Natural killer cell (primary cell): ENCODE measurements around the gene YKT6. TPM values are rescaled to one million over a fixed set of nuclear protein-coding genes. Genes with fewer than 3 reads are reported as not detected.

ENCODE experiments used
- ATAC-seq, 3 donors: fragments of 150-1000 bp in 2 of 3; fragments of 200-7000 bp in 1 of 3; cut with Tn5 transposase; 1 replicate in 1 of 3; 2 replicates in 2 of 3; pipeline ENCODE4 v1.10.0; 2021; ENCODE audit warnings: mild to moderate bottlenecking in 2 of 3, moderate library complexity in 2 of 3
- DNase-seq, 2 donors: peaks; one replicate each; pipeline versions ENCODE4 v3.0.0 to v3.0.0-alpha.2; 2013 to 2021; ENCODE audit warnings: mixed read lengths in 1 of 2
- H3K27ac ChIP-seq: one replicate; pipeline ENCODE4 v1.5.1; 2013; ENCODE audit warnings: mild to moderate bottlenecking, low read length
- H3K27me3 ChIP-seq: one replicate; pipeline ENCODE4 v1.6.1; 2013; ENCODE audit warnings: low read length; ENCODE audit not compliant: control insufficient read depth, insufficient read depth
- H3K36me3 ChIP-seq: one replicate; pipeline ENCODE4 v1.6.1; 2013; ENCODE audit warnings: low read length; ENCODE audit not compliant: control insufficient read depth, insufficient read depth
- H3K4me1 ChIP-seq: one replicate; pipeline ENCODE4 v1.6.1; 2013; ENCODE audit warnings: low read length; ENCODE audit not compliant: control insufficient read depth, insufficient read depth
- H3K4me3 ChIP-seq: one replicate; pipeline ENCODE4 v1.5.1; 2013; ENCODE audit warnings: low read length
- H3K9me3 ChIP-seq: one replicate; pipeline ENCODE4 v1.6.1; 2013; ENCODE audit warnings: low read length; ENCODE audit not compliant: control insufficient read depth, insufficient read depth
- H3K27ac Mint-ChIP-seq, 2 donors: one replicate each; pipeline ENCODE4 v1.8.0; 2022; ENCODE audit warnings: mild to moderate bottlenecking in 2 of 2, mixed read lengths in 2 of 2, moderate library complexity in 1 of 2
- H3K27me3 Mint-ChIP-seq, 2 donors: one replicate each; pipeline ENCODE4 v1.8.0; 2022; ENCODE audit warnings: low read depth in 2 of 2, mixed read lengths in 2 of 2
- H3K36me3 Mint-ChIP-seq: one replicate; pipeline ENCODE4 v1.8.0; 2022; ENCODE audit warnings: mixed read lengths
- H3K4me1 Mint-ChIP-seq, 2 donors: one replicate each; pipeline ENCODE4 v1.8.0; 2022; ENCODE audit warnings: mixed read lengths in 2 of 2
- H3K4me3 Mint-ChIP-seq: one replicate; pipeline ENCODE4 v1.8.0; 2022; ENCODE audit warnings: mild to moderate bottlenecking, moderate library complexity, mixed read lengths
- H3K9me3 Mint-ChIP-seq, 2 donors: one replicate each; pipeline ENCODE4 v1.8.0; 2022; ENCODE audit warnings: mixed read lengths in 2 of 2
- CTCF ChIP-seq: fragments of 200-600 bp; IDR thresholded peaks from one replicate; pipeline ENCODE4 v1.8.0; 2022; ENCODE audit warnings: antibody characterized with exemption
- WGBS: methylation state at CpG from one replicate; pipeline ENCODE4 v1.1.7; 2013; ENCODE audit warnings: missing lambda C conversion rate; ENCODE audit not compliant: insufficient coverage; 5-methylcytosine and 5-hydroxymethylcytosine counted together
- intact Hi-C: fragments of 100-400 bp; cut with micrococcal nuclease; formaldehyde crosslinking; loops from one replicate; pipeline ENCODE4 v1.14.2; 2022
- total RNA-seq, 4 donors: library from RNA; stranded (reverse); fragments of 120-200 nt in 1 of 4; gene quantifications; one replicate each; pipeline versions ENCODE4 v1.2.3 to v1.2.4, GENCODE V29; 2013 to 2022

Gene YKT6
- total RNA-seq, 3 donors from 2014 or later (not counting 1 experiment from before 2014, with no cell fraction given): 72.4 to 107 (median 87.1) TPM

- H3K27me3 ChIP-seq: peaks cover 3% of the 10 kb centered on the region
- no peaks in the 10 kb centered on the region for H3K36me3 ChIP-seq
- no peak for TF ChIP-seq CTCF
- no peaks in the 10 kb centered on the region for H3K4me1 ChIP-seq
- WGBS: 84% methylated on average over 9 of the region's 9 CpGs
- H3K9me3 ChIP-seq: peaks cover 3% of the 10 kb centered on the region
- H3K4me3 ChIP-seq: no peak overlapping the region
- Mint-ChIP-seq H3K4me3 (no peak overlapping the region), H3K9me3 (no peaks in the 10 kb centered on the region), H3K36me3 (no peaks in the 10 kb centered on the region), H3K27ac (no peak overlapping the region), H3K4me1 (no peaks in the 10 kb centered on the region), H3K27me3 (peaks cover 20% of the 10 kb centered on the region in 2 donors)
- H3K27ac ChIP-seq: no peak overlapping the region
- intact Hi-C loops: no loop called here
- ATAC-seq: no peak
- no peak for DNase-seq
These were observed 13.0 kb upstream of the YKT6 start for GRCh38 chr7:44187636-44188416.

GRCh38 chr7:44188480-44189225 lies 12.1 kb upstream of the YKT6 start:
- ATAC-seq (no peak), DNase-seq (no peak)
- Histone ChIP-seq H3K4me3 (no peak overlapping the region), H3K36me3 (no peaks in the 10 kb centered on the region), H3K9me3 (no peaks in the 10 kb centered on the region), H3K27ac (no peak overlapping the region), H3K4me1 (no peaks in the 10 kb centered on the region), H3K27me3 (peaks cover 3% of the 10 kb centered on the region)
- WGBS: 76% methylated on average over 16 of the region's 16 CpGs
- intact Hi-C loops: no loop called here
- Mint-ChIP-seq H3K27me3 (peaks cover 23 to 27% of the 10 kb centered on the region in 2 donors), H3K36me3 (no peaks in the 10 kb centered on the region), H3K4me3 (no peak overlapping the region), H3K27ac (no peak overlapping the region), H3K4me1 (no peaks in the 10 kb centered on the region), H3K9me3 (no peaks in the 10 kb centered on the region)
- no peak for TF ChIP-seq CTCF

GRCh38 chr7:44189286-44189992 lies 11.3 kb upstream of the YKT6 start, which contains the start of gene GCK:
GCK (minus strand) TSS chr7:44189439; CDS start chr7:44188953, 486 bp downstream.
- H3K27me3 ChIP-seq: peaks cover 3% of the 10 kb centered on the region
- H3K9me3 ChIP-seq: no peaks in the 10 kb centered on the region
- no peak for TF ChIP-seq CTCF
- Mint-ChIP-seq H3K27ac (no peak within 1 kb of the TSS), H3K27me3 (peaks cover 29 to 35% of the 10 kb centered on the region in 2 donors), H3K4me1 (no peaks in the 10 kb centered on the region), H3K9me3 (no peaks in the 10 kb centered on the region), H3K36me3 (no peaks in the 10 kb centered on the region), H3K4me3 (no peak within 1 kb of the TSS)
- DNase-seq (no peak), ATAC-seq (no peak)
- intact Hi-C loops: no loop called here
- no peak within 1 kb of the TSS for H3K27ac ChIP-seq
- no peaks in the 10 kb centered on the region for H3K4me1 ChIP-seq
- no peaks in the 10 kb centered on the region for H3K36me3 ChIP-seq
- 86% methylated on average over 11 of the region's 11 CpGs for WGBS
- H3K4me3 ChIP-seq: no peak within 1 kb of the TSS
